Measurements from ENCODE around the gene SF3B3.

DNA sequence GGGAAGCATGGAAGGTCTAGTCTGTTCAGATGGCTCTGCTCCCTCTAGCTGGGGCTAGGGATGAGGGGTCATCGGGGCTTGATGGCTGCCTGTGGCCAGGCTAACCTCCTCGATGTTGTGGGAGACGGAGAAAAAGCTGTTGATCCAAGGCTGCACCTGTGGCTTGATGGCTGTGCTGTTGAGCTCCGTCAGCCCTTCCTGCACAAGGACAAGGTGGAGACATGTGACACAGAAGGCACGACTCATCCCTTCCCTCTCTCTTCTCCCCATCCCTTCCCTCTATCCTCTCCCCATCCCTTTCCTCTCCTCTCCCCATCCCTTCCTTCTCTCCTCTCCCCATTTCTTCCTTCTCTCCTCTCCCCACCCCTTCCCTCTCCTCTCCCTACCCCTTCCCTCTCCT is 41.0 kb upstream of the SF3B3 start:
- TF ChIP-seq, protein P1, sequence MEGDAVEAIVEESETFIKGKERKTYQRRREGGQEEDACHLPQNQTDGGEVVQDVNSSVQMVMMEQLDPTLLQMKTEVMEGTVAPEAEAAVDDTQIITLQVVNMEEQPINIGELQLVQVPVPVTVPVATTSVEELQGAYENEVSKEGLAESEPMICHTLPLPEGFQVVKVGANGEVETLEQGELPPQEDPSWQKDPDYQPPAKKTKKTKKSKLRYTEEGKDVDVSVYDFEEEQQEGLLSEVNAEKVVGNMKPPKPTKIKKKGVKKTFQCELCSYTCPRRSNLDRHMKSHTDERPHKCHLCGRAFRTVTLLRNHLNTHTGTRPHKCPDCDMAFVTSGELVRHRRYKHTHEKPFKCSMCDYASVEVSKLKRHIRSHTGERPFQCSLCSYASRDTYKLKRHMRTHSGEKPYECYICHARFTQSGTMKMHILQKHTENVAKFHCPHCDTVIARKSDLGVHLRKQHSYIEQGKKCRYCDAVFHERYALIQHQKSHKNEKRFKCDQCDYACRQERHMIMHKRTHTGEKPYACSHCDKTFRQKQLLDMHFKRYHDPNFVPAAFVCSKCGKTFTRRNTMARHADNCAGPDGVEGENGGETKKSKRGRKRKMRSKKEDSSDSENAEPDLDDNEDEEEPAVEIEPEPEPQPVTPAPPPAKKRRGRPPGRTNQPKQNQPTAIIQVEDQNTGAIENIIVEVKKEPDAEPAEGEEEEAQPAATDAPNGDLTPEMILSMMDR (optimal IDR thresholded peaks at IDR 0.05 in 1 of 3, IDR thresholded peaks at IDR 0.05 in 1 of 3, conservative IDR thresholded peaks at IDR 0.05 in 1 of 3; ENCODE audit: extremely low read depth in 1 of 3, insufficient read depth in 2 of 3, low read length in 3 of 3): no peak
- TF ChIP-seq EZH2 (IDR thresholded peaks at IDR 0.05; ENCODE audit: low read length): no peak
